AML-193 (cell line): ENCODE data around the gene OR52N5.

Experiments
- DNase-seq, 2 experiments: peaks; one replicate each; lab custom pipeline; 2025; lab: John Stamatoyannopoulos, UW

Gene OR52N5

DNA sequence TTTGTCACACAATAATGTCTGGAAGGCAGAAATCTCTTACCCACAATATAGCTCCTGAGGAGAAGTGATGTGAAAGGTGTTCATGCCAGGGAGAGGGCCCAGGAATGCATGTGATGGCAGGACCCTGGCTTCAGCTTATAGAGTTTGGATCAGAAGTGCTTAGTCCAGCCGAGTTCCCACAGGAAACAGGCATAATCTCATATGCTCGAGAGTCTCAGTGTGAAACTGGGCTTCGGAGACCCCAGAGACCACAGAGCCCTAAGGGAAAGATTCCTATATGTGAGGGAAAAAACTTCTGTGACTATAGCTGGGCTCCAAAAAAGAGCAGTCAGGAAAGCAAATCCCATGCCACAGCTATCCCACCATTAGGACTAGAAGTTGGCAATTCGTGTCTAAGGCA lies at the start of gene OR52N5:
Gene OR52N5 (minus strand): TSS at position 101 of the 400 bp plus-strand sequence. CDS start 4,721 bp downstream, outside the sequence.
- DNase-seq, result no peak

GRCh38 chr11:5831196-5831829 lies 48.2 kb upstream of the OR52N5 start:
- no peak for DNase-seq

DNA sequence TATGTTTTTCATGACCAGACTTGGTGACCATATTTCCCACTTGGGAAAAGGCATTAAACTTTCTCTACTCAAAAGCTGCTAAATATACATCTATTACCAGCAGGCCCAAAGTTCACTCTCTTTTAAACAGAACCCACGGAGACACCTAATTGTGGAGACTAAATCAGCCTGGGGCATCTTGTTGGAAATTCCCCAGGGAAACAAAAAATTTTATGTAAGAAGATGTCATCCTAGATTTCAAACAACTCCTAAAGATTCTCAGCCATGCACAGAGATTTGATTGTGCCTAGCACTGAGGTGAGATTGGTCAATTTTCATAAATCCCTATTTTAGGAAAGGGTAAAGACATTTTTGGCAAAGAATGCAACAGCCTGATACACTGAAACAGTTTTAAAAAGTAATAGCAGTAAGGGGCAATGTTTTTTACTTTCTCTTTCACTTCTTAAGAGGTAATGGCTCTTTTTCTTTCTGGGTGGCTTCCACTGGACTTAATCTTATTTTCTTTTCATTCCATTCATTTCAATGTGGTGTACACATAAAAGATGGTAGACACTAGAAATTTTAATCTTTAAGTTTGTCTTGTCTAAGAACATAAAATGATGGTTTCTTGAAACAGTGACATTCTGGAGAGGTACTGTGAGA lies 35.2 kb upstream of the OR52N5 start:
- no peak for DNase-seq

DNA sequence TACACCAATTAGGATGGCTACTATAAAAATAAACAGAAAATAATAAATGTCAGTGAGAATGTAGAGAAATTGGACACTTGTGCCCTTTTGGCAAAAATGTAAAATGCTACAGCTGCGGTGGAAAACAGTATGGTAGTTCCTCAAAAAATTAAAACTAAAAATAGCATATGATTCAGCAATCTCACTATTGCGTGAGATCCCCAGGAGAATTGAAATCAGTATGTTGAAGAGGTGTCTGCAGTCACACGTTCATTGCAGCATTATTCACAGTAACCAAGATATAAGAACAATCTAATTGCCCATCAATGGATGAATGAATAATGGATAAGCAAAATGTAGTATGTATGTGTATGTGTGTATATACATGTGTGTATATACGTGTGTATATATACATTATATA lies 32.4 kb upstream of the OR52N5 start:
- DNase-seq, result peak; percentile 79 to 87

DNA sequence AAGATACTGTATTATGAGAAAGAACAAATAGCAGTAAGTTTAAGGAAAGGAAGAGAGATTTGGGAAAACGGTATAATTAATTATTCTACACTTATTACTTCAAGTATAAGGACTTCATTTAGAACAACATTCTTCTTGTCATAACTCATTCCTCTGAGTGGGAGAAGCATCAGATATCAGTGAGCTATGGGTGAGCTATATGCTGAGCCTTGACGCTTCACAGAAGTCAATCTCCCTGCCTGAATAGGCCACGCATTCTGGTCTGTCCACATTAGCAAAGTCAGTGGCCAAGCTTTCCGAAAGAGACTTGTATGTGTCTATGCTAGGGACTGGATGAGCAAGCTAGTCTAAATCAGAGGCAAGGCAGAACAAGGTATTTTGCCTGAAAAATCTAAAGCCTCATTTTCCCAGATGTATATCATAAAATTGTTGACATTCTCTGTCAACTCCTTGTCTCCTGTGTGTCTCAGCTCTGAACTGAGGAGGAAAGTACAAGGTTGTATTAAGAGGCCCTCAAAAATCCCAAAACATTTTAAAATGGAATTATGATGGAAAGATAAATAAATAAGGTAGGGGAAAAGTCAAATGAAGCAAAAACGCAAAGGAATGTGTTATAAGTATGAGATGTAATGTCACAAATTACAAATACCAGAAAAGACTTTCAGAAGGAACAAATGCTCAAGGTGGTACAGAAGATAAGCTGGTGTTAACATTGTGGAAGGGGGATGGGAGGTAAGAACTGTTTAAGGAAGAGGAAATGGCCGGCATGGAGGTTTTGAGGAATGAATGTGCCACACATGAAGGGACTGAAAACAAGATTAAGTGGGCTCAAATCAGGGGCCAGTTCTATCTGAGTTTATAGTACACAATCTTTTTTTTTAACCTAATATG lies 27.0 kb upstream of the OR52N5 start:
- no peak for DNase-seq

- peak in 1 of 2 experiments; percentile 28 for DNase-seq
Measured at GRCh38 chr11:5809122-5809519, 26.0 kb upstream of the OR52N5 start.

- DNase-seq, result peak; percentile 75 to 83
Measured at GRCh38 chr11:5808500-5809121, 25.5 kb upstream of the OR52N5 start, which contains the start of gene OR52N2. OR52N2 (plus strand) TSS chr11:5808924; CDS start chr11:5820336, 11,412 bp downstream.

DNA sequence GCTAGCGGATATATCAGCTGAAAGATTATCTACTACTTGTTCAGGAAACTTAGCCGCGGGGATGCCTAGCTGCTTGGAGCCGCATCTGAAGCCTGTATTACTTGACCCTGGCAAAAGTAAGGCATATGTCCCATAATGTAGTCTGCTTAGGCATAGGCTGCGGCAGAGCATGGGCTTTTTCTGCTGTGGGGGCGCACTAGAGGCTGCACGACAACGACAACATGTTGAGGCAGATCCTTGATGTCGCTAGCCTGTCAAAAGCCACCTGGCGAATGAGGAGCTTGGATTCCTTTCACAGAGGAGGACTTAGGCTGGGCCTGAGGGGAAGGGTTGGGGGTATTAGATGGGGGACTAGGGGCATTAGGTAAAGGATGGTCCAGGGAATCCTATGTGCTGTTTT lies 24.4 kb upstream of the OR52N5 start:
- DNase-seq, result no peak

DNA sequence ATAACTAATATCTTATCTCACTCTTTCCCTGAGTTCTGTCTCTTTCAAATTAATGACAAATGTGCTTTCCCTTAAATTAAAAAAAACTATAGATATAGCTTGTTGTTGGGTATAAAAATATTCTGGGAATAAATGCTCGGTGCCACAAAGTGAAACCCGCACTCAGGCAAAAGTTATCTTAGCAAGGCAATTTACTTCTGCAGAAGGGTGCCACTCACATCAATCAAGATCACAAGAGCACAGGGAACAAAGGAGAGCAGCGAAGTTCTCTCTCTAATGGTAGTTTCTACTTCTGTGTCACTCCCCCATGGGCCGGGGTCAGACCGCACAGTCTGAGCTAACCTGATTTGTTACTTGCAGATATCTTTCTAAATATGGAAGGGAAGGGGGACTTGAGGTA lies 20.8 kb upstream of the OR52N5 start:
- no peak for DNase-seq

DNA sequence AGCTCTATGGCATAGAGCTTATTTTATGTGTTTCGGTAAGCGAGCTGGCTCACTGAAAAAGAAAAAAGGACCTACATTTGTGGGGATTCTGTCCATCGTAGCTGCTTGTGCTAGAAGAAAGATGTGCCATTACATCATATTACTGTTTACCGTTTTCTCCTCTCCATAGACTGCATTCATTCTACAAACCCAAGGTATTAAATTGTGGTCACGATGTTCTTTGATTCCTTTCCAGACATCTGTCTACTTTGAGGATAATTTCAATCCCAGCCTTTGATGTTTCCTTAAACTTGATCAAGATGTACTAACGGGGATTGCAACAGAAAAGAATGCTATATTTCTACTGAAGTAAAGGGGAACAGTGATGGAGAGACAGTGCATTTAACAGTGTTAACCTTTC lies 13.4 kb upstream of the OR52N5 start:
- DNase-seq, result no peak

DNA sequence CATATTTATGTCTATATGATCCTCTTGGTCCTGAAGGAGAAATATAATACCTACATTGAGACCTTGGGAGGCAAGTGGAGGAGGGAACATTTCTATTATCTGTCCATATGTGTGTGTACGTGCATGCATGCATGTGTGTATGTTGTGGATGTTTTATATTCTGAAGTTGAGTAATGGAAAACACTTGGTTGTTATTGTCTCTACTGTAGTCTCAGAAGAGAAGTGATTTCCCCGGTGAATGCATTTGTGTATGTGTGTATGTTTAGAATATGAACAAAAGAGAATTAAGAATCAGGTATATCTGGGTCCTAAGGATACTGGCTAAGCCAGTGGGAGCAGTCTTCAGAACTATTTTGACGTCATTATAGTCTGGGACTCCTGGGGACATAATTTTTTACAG lies 8.0 kb upstream of the OR52N5 start, which contains the start of gene OR52N1:
Gene OR52N1 (minus strand): TSS at position 101 of the 400 bp plus-strand sequence. CDS start 2,449 bp downstream, outside the sequence.
- DNase-seq, result no peak

- DNase-seq, result no peak
Measured at GRCh38 chr11:5767056-5767455, 16.1 kb downstream of the OR52N5 start.

- no peak for DNase-seq
Measured at GRCh38 chr11:5753943-5754342, 29.2 kb downstream of the OR52N5 start, which contains the start of gene OR52N4. OR52N4 (plus strand) TSS chr11:5754243; CDS start chr11:5754741, 498 bp downstream.

GRCh38 chr11:5749836-5750235 lies 33.3 kb downstream of the OR52N5 start:
- DNase-seq, result no peak

DNA sequence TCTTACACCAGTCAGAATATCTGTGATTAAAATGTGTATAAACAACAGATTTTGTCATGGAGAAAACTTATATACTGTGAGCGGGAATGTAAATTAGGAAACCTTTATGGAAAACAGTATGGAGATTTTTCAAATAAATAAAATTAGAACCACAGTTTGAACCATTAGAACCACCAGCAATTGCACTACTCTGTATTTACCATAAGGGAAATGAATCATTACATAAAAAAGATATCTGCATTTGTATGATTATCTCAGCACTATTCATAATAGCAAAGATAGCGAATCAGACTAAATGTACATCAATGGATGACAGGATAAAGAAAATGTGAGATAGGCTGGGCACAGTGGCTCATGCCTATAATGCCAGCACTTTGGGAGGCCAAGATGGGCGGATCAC lies 36.5 kb downstream of the OR52N5 start:
- DNase-seq, result no peak

GRCh38 chr11:5738431-5738830 lies 44.7 kb downstream of the OR52N5 start:
- DNase-seq, result no peak

DNA sequence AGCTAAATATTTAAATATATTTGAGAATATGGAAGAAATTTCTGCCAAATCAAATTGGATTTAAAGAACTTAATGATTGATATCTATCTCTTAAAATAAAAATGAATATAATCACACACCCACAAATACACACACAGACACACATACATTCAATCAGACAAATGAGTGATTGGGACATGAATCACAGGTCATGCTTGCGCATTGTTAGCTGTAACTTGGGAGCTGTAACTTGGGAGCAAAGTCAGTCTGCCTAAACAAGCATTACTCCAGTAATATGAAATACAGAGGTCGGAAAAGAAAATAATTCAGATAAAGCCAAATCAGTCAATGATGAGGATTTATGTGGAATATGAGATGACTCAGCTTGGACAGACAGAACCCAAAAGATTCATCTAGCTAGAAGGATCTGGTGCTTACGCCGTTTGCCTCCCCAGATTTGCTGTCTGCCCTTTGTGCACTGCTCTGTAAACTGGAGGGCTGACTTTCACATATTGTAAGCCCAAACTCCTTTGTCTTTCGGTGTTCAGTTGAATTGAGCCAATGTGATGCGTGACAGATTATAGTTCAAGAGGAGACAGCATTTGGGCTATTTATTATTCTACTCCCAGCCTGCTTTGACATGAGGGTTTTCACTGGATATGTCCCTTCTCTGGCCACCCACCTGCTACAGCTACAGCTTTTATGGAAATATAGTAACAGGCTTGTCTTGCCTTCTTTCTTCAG lies 45.3 kb downstream of the OR52N5 start:
- no peak for DNase-seq

DNA sequence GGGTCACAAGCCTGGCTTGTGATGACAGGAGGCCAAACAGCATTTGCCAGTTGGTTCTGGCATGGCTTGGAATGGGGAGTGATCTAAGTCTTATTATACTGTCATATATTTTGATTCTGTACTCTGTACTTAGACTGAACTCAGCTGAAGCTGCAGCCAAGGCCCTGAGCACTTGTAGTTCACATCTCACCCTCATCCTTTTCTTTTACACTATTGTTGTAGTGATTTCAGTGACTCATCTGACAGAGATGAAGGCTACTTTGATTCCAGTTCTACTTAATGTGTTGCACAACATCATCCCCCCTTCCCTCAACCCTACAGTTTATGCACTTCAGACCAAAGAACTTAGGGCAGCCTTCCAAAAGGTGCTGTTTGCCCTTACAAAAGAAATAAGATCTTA lies 46.1 kb downstream of the OR52N5 start:
- no peak for DNase-seq

DNA sequence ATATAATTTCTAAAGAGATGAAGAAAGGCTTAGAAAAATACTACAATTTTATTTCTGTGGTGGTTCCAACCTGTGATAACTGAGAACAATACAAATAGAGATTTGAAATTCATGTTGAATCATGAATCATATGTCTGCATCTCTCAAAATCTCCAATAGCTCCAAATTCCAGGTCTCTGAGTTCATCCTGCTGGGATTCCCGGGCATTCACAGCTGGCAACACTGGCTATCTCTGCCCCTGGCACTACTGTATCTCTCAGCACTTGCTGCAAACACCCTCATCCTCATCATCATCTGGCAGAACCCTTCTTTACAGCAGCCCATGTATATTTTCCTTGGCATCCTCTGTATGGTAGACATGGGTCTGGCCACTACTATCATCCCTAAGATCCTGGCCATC lies 46.8 kb downstream of the OR52N5 start, which contains the start of gene OR56B1:
Gene OR56B1 (plus strand): TSS at position 53 of the 400 bp plus-strand sequence. CDS start 69 bp downstream, at position 122.
- no peak for DNase-seq

- no peak for DNase-seq
Measured at GRCh38 chr11:5727691-5728090, 55.5 kb downstream of the OR52N5 start.

- no peak for DNase-seq
Measured at GRCh38 chr11:5726351-5726750, 56.8 kb downstream of the OR52N5 start.
